T-helper 2 cell treated with Interferon-gamma antibody and Interleukin-4, amounts not matched to agents 5 μg/mL and 100 μg/mL, for 36 hours (primary cell): ENCODE data around the gene HIF1A.
A peak's percentile ranks its signal among the peaks of the same experiment; 100 is the strongest.

Experiments used
- DNase-seq: peaks from one replicate; pipeline ENCODE4 v3.0.0; 2021; ENCODE audit warnings: low spot score
- H3K27ac Mint-ChIP-seq: one replicate; pipeline ENCODE4 v1.8.0; 2021; ENCODE audit warnings: mild to moderate bottlenecking, mixed read lengths
- H3K27me3 Mint-ChIP-seq: one replicate; pipeline ENCODE4 v1.8.0; 2021; ENCODE audit warnings: low read depth, mixed read lengths
- H3K36me3 Mint-ChIP-seq: one replicate; pipeline ENCODE4 v1.8.0; 2021; ENCODE audit warnings: low read depth, mixed read lengths
- H3K4me1 Mint-ChIP-seq: one replicate; pipeline ENCODE4 v1.8.0; 2021; ENCODE audit warnings: low read depth, mixed read lengths
- H3K4me3 Mint-ChIP-seq: one replicate; pipeline ENCODE4 v1.8.0; 2022; ENCODE audit warnings: mild to moderate bottlenecking, moderate library complexity, mixed read lengths
- H3K9me3 Mint-ChIP-seq: one replicate; pipeline ENCODE4 v1.8.0; 2021; ENCODE audit warnings: mixed read lengths

The HIF1A gene

GRCh38 chr14:61769893-61770292, 74.6 kb downstream of the HIF1A start:
- H3K27ac Mint-ChIP-seq = no peak overlapping the region
- H3K4me1 Mint-ChIP-seq = peaks cover 22% of the 10 kb centered on the region
- no peak for DNase-seq
- peaks cover 47% of the 10 kb centered on the region for H3K36me3 Mint-ChIP-seq
- no peaks in the 10 kb centered on the region for H3K27me3 Mint-ChIP-seq
- H3K9me3 Mint-ChIP-seq = no peaks in the 10 kb centered on the region
- no peak overlapping the region for H3K4me3 Mint-ChIP-seq

GRCh38 chr14:61774861-61775260, 79.5 kb downstream of the HIF1A start:
- H3K27me3 Mint-ChIP-seq = no peaks in the 10 kb centered on the region
- no peak overlapping the region for H3K4me3 Mint-ChIP-seq
- no peaks in the 10 kb centered on the region for H3K9me3 Mint-ChIP-seq
- DNase-seq = no peak
- H3K27ac Mint-ChIP-seq = no peak overlapping the region
- H3K4me1 Mint-ChIP-seq = peaks cover 33% of the 10 kb centered on the region
- peaks cover 55% of the 10 kb centered on the region for H3K36me3 Mint-ChIP-seq

- Mint-ChIP-seq H3K4me1 (peaks cover 41% of the 10 kb centered on the region), H3K9me3 (no peaks in the 10 kb centered on the region), H3K36me3 (peaks cover 64% of the 10 kb centered on the region), H3K4me3 (peak overlapping the region; percentile 78), H3K27me3 (no peaks in the 10 kb centered on the region), H3K27ac (peak overlapping the region; percentile 87)
- peak; percentile 18 for DNase-seq
Measured at GRCh38 chr14:61780125-61780524, 84.8 kb downstream of the HIF1A start.

GRCh38 chr14:61797309-61797708, 102.0 kb downstream of the HIF1A start:
- H3K27me3 Mint-ChIP-seq = no peaks in the 10 kb centered on the region
- H3K36me3 Mint-ChIP-seq = peaks cover 15% of the 10 kb centered on the region
- no peak overlapping the region for H3K4me3 Mint-ChIP-seq
- DNase-seq = no peak
- no peaks in the 10 kb centered on the region for H3K9me3 Mint-ChIP-seq
- peaks cover 2% of the 10 kb centered on the region for H3K4me1 Mint-ChIP-seq
- H3K27ac Mint-ChIP-seq = no peak overlapping the region
